T follicular helper cell (primary cell): ENCODE data around the gene CHURC1.

ENCODE experiments used
- DNase-seq: peaks from one replicate; pipeline ENCODE4 v3.0.0-alpha.2; 2020; ENCODE audit warnings: low read depth

Gene CHURC1

GRCh38 chr14:64956697-64957406 lies 42.6 kb downstream of the CHURC1 start:
- DNase-seq, result no peak

- DNase-seq, result no peak
Observed at GRCh38 chr14:64958201-64958600, 43.9 kb downstream of the CHURC1 start.

GRCh38 chr14:64958743-64959142 lies 44.5 kb downstream of the CHURC1 start:
- no peak for DNase-seq

GRCh38 chr14:64960762-64961276 lies 46.6 kb downstream of the CHURC1 start:
- DNase-seq, result no peak

- no peak for DNase-seq
Observed at GRCh38 chr14:64963611-64964010, 49.4 kb downstream of the CHURC1 start.

- DNase-seq, result no peak
Observed at GRCh38 chr14:64965356-64966000, 51.2 kb downstream of the CHURC1 start.

- no peak for DNase-seq
Observed at GRCh38 chr14:64966976-64967375, 52.7 kb downstream of the CHURC1 start.

GRCh38 chr14:64968167-64968566 lies 53.9 kb downstream of the CHURC1 start:
- no peak for DNase-seq

GRCh38 chr14:64968651-64969050 lies 54.4 kb downstream of the CHURC1 start:
- no peak for DNase-seq

GRCh38 chr14:64970041-64970440 lies 55.8 kb downstream of the CHURC1 start:
- no peak for DNase-seq

- DNase-seq, result no peak
Observed at GRCh38 chr14:64970776-64971477, 56.7 kb downstream of the CHURC1 start.

GRCh38 chr14:64971491-64971942 lies 57.3 kb downstream of the CHURC1 start:
- no peak for DNase-seq

GRCh38 chr14:64971943-64972791 lies 57.9 kb downstream of the CHURC1 start, which contains the start of gene RAB15:
TSS of gene RAB15 (minus strand) at chr14:64972336. CDS start at chr14:64972076, 260 bp downstream.
- peak; percentile 22 for DNase-seq

- DNase-seq, result no peak
Observed at GRCh38 chr14:64973026-64973442, 58.8 kb downstream of the CHURC1 start.

GRCh38 chr14:64973826-64974225 lies 59.6 kb downstream of the CHURC1 start:
- DNase-seq, result no peak

GRCh38 chr14:64974563-64974962 lies 60.3 kb downstream of the CHURC1 start:
- no peak for DNase-seq

- DNase-seq, result no peak
Observed at GRCh38 chr14:64979336-64980074, 65.2 kb downstream of the CHURC1 start.

GRCh38 chr14:64983439-64984310 lies 69.4 kb downstream of the CHURC1 start:
- no peak for DNase-seq
